Esophagus (tissue), 2 donors: ENCODE data around the gene C21orf58. TPM values are rescaled to one million over a fixed set of nuclear protein-coding genes. Genes with fewer than 3 reads are reported as not detected.

Source experiments
- H3K27ac ChIP-seq, 2 donors: one replicate each; pipeline ENCODE4 v1.5.1; 2013; ENCODE audit warnings: low read depth in 2 of 2, mild to moderate bottlenecking in 2 of 2, inconsistent platforms in 1 of 2, low read length in 1 of 2, moderate library complexity in 1 of 2
- H3K27me3 ChIP-seq, 2 donors: one replicate each; pipeline ENCODE4 v1.6.1; 2013; ENCODE audit warnings: low read length in 2 of 2, control low read depth in 1 of 2, mild to moderate bottlenecking in 1 of 2; ENCODE audit not compliant: insufficient read depth in 2 of 2, control insufficient read depth in 1 of 2
- H3K36me3 ChIP-seq, 2 donors: one replicate each; pipeline ENCODE4 v1.6.1; 2013; ENCODE audit warnings: low read length in 1 of 2; ENCODE audit not compliant: control insufficient read depth in 2 of 2, insufficient read depth in 2 of 2
- H3K4me1 ChIP-seq, 2 donors: one replicate each; pipeline ENCODE4 v1.6.1; 2013; ENCODE audit warnings: low read length in 1 of 2; ENCODE audit not compliant: control insufficient read depth in 2 of 2, insufficient read depth in 2 of 2
- H3K4me3 ChIP-seq, 2 donors: one replicate each; pipeline ENCODE4 v1.5.1; 2013; ENCODE audit warnings: low read length in 2 of 2, mild to moderate bottlenecking in 2 of 2, low read depth in 1 of 2, moderate library complexity in 1 of 2
- H3K9me3 ChIP-seq, 2 donors: one replicate each; pipeline ENCODE4 v1.6.1; 2013; ENCODE audit warnings: mild to moderate bottlenecking in 2 of 2, low read depth in 1 of 2, low read length in 1 of 2, moderate library complexity in 1 of 2; ENCODE audit not compliant: control insufficient read depth in 2 of 2, insufficient read depth in 1 of 2
- WGBS, 2 donors: extraction: QIAGEN DNeasy Blood & Tissue Kit; methylation state at CpG; one replicate each; pipeline ENCODE4 v1.1.7; 2013; 5-methylcytosine and 5-hydroxymethylcytosine counted together
- polyA plus RNA-seq, 2 donors: library from polyadenylated mRNA; stranded (reverse); fragments of 200-250 nt; gene quantifications; one replicate each; pipeline ENCODE4 v1.2.3, GENCODE V29; 2013
- donor health status: healthy with polysubstance abuse.
- donor health status: Bipolar disorder and iron deficiency.

The C21orf58 gene
- polyA plus RNA-seq, 2 donors = 2.5 to 7.1 TPM

- Histone ChIP-seq H3K4me1 (no peaks in the 10 kb centered on the region), H3K36me3 (peaks cover 22 to 51% of the 10 kb centered on the region in 2 donors), H3K27ac (no peak overlapping the region), H3K4me3 (no peak overlapping the region), H3K27me3 (no peaks in the 10 kb centered on the region), H3K9me3 (no peaks in the 10 kb centered on the region)
- WGBS, 2 donors = 87 to 89% methylated on average over 12 of the region's 12 CpGs
Measured at GRCh38 chr21:46254208-46254975, 69.3 kb downstream of the C21orf58 start.

DNA sequence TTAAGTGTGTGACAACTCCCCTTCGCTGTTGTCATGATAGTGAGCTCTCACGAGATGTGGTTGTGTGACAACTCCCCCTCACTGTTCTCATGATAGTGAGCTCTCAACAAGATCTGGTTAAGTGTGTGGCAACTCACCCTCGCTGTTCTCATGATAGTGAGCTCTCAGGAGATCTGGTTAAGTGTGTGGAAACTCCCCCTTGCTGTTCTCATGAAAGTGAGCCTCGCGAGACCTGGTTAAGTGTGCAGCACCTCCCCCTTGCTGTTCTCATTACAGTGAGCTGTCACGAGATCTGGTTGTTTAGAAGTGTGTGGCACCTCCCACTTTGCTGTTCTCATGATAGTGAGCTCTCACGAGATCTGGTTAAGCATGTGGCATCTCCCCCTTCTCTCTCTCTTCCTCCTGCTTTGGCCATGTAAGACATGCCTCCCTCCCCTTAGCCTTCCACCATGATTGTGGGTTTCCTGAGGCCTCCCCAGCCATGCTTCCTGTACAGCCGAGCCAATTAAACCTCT lies 70.0 kb downstream of the C21orf58 start:
- Histone ChIP-seq H3K4me3 (no peak overlapping the region), H3K9me3 (no peaks in the 10 kb centered on the region), H3K36me3 (peaks cover 22 to 52% of the 10 kb centered on the region in 2 donors), H3K27me3 (no peaks in the 10 kb centered on the region), H3K27ac (no peak overlapping the region), H3K4me1 (no peaks in the 10 kb centered on the region)
- WGBS, 2 donors = 75 to 79% methylated on average over 8 of the region's 8 CpGs

DNA sequence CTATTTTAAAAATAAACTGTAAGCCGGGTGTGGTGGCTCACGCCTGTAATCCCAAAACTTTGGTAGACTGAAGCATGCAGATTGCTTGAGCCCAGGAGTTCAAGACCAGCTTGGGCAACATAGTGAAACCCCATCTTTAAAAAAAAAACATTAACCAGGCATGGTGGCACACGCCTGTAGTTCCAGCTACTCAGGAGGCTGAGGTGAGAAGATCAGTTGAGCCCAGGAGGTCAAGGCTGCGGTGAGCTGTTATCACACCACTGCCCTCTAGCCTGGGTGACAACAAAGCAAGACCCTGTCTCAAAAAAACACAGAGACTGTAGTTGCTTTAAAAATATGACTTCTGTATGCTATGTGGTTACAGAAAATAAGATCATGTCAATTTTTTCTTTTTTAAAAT lies 70.8 kb downstream of the C21orf58 start:
- 89 to 90% methylated on average over 4 of the region's 4 CpGs for WGBS, 2 donors
- Histone ChIP-seq H3K4me1 (no peaks in the 10 kb centered on the region), H3K4me3 (no peak overlapping the region), H3K27ac (no peak overlapping the region), H3K9me3 (no peaks in the 10 kb centered on the region), H3K27me3 (no peaks in the 10 kb centered on the region), H3K36me3 (peaks cover 23 to 54% of the 10 kb centered on the region in 2 donors)

Other genes starting within 250 kb of the C21orf58 start
- gene COL6A2, start 225.8 kb downstream of the C21orf58 start, polyA plus RNA-seq = 100 to 1,000 TPM; 120 to 161 TPM
- under 1 TPM; 0.33 to 0.39 TPM for gene FTCD, start 168.3 kb downstream of the C21orf58 start, polyA plus RNA-seq
- gene SPATC1L, start 139.4 kb downstream of the C21orf58 start, polyA plus RNA-seq = 1 to 10 TPM; 5.2 to 9.3 TPM
- 10 to 100 TPM; 41.9 to 57.6 TPM for gene LSS, start 95.1 kb downstream of the C21orf58 start, polyA plus RNA-seq
- 10 to 100 TPM; 27.1 to 29.2 TPM for gene MCM3AP, start 38.3 kb downstream of the C21orf58 start, polyA plus RNA-seq
- gene YBEY, start 37.5 kb downstream of the C21orf58 start, polyA plus RNA-seq = 10 to 100 TPM in 1 of 2 donors, 1 to 10 TPM in 1; 7.1 to 11.9 TPM
- gene PCNT, start 286 bp upstream of the C21orf58 start, polyA plus RNA-seq = 10 to 100 TPM; 14.1 to 14.9 TPM
- gene DIP2A, start 135.0 kb upstream of the C21orf58 start, polyA plus RNA-seq = 10 to 100 TPM; 15.3 to 29.7 TPM